Adrenal gland (tissue), 12 donors: ENCODE results near the gene TSSC4. TPM values are rescaled to one million over a fixed set of nuclear protein-coding genes. Genes with fewer than 3 reads are reported as not detected.

Experiments used
- DNase-seq, 7 donors: peaks; one replicate each; pipeline ENCODE4 v3.0.0-alpha.2; 2019 to 2020
- H3K27ac ChIP-seq, 5 donors: fragments of 200-600 bp; sonication (generic) in 4 of 5; 1 replicate in 3 of 5; 2 replicates in 2 of 5; pipeline versions ENCODE4 v1.5.1 to v1.8.0; 2016 to 2020; ENCODE audit warnings: mild to moderate bottlenecking in 1 of 5
- H3K27me3 ChIP-seq: fragments of 200-600 bp; 2 replicates; pipeline ENCODE4 v1.8.0; 2021
- H3K36me3 ChIP-seq, 2 donors: fragments of 200-600 bp; replicated peaks in 1 of 2; 1 replicate in 1 of 2; 2 replicates in 1 of 2; pipeline versions ENCODE4 v1.5.1 to v1.8.0; 2018 to 2022
- H3K4me1 ChIP-seq, 2 donors: fragments of 200-600 bp; replicated peaks in 1 of 2; 1 replicate in 1 of 2; 2 replicates in 1 of 2; pipeline versions ENCODE4 v1.5.1 to v1.8.0; 2018 to 2021
- H3K4me3 ChIP-seq, 4 donors: fragments of 200-600 bp; sonication (generic) in 3 of 4; one replicate each; pipeline ENCODE4 v1.5.1; 2016 to 2018
- H3K9me3 ChIP-seq, 3 donors: fragments of 200-600 bp; sonication (generic) in 1 of 3; replicated peaks in 1 of 3; 1 replicate in 2 of 3; 2 replicates in 1 of 3; pipeline versions ENCODE4 v1.5.1 to v1.8.0; 2016 to 2021
- CTCF ChIP-seq, 6 experiments: fragments of 450-650 bp in 4 of 6; fragments of 200-600 bp in 2 of 6; sonication (generic) in 1 of 6; IDR thresholded peaks; 1 replicate in 5 of 6; 2 replicates in 1 of 6; pipeline versions ENCODE4 v1.5.1 to v1.8.0; 2016 to 2021; ENCODE audit warnings: antibody characterized with exemption in 6 of 6, mild to moderate bottlenecking in 2 of 6, moderate library complexity in 1 of 6
- POLR2A ChIP-seq, 2 donors: fragments of 450-650 bp; IDR thresholded peaks; one replicate each; pipeline ENCODE4 v1.6.1; 2017; ENCODE audit warnings: antibody characterized with exemption in 2 of 2, mild to moderate bottlenecking in 2 of 2, moderate library complexity in 1 of 2
- WGBS, 4 donors: extraction: QIAGEN DNeasy Blood & Tissue Kit in 2 of 4; methylation state at CpG; one replicate each; pipeline versions ENCODE4 v1.1.5 to v1.1.7; 2013 to 2017; 5-methylcytosine and 5-hydroxymethylcytosine counted together
- intact Hi-C, 2 donors: fragments of 100-400 bp; cut with DNase I; formaldehyde crosslinking; loops; one replicate each; pipeline versions ENCODE4 v1.14.1 to v1.15.0; 2022 to 2023
- polyA plus RNA-seq, 3 donors: library from polyadenylated mRNA; stranded (reverse); fragments of 200-250 nt in 2 of 3; fragments of 350-450 nt in 1 of 3; fragmentation: Illumina TruSeq in 1 of 3; extraction: RNeasy Lipid Tissue Mini Kit (QIAGEN cat#74804) in 1 of 3; gene quantifications; one replicate each; pipeline ENCODE4 v1.2.3, GENCODE V29; 2013 to 2014
- small RNA-seq, 2 donors: library from RNA; depleted of rRNA; stranded (forward); fragments of <200 nt; gene quantifications; one replicate each; pipeline ENCODE3, GENCODE V24; 2016
- total RNA-seq, 9 donors: library from RNA; depleted of rRNA in 4 of 9; stranded (reverse); fragments of >200 nt in 4 of 9; fragments of 120-200 nt in 1 of 9; fragmentation: NEBNext Ultra II Directional in 1 of 9; extraction: Animal tissue kit (Norgen Biotek cat#: 25700) in 1 of 9; gene quantifications; one replicate each; pipeline versions ENCODE4 v1.1.0 to v1.2.4, GENCODE V29; 2013 to 2023
- donor health status: healthy with polysubstance abuse.
- donor health status: Bipolar disorder and iron deficiency.
- donor health status: DM: yes; HTN: yes; CAD: no.
- donor health status: DM: no; HTN: no; CAD: no.
- donor health status: DM: no; HTN: no; CAD: no.
- donor health status: DM: yes; HTN: yes; CAD: no.

Gene TSSC4
- total and polyA plus RNA-seq, 12 donors: 3.4 to 94.6 (median 38.1) TPM

GRCh38 chr11:2452321-2453012, 51.9 kb downstream of the TSSC4 start:
- 47 to 68% (median 60%) methylated on average over 17 to 20 of the region's 20 CpGs for WGBS, 4 donors
- peak overlapping the region in 2 of 5 donors; percentile 49 to 91 for H3K27ac ChIP-seq
- intact Hi-C loops: no loop called here
- no peaks in the 10 kb centered on the region for H3K36me3 ChIP-seq
- H3K9me3 ChIP-seq: no peaks in the 10 kb centered on the region
- DNase-seq: no peak
- H3K27me3 ChIP-seq: no peaks in the 10 kb centered on the region
- TF ChIP-seq POLR2A (IDR thresholded peaks at IDR 0.05): no peak
- no peak for TF ChIP-seq CTCF (IDR thresholded peaks at IDR 0.05)
- peaks cover 23 to 25% of the 10 kb centered on the region in 2 donors for H3K4me1 ChIP-seq
- H3K4me3 ChIP-seq: no peak overlapping the region

GRCh38 chr11:2453436-2453835, 52.9 kb downstream of the TSSC4 start:
- no peaks in the 10 kb centered on the region for H3K27me3 ChIP-seq
- no peak for DNase-seq
- TF ChIP-seq POLR2A (IDR thresholded peaks at IDR 0.05) (no peak), CTCF (IDR thresholded peaks at IDR 0.05) (no peak)
- peaks cover 13 to 16% of the 10 kb centered on the region in 2 donors for H3K4me1 ChIP-seq
- no peaks in the 10 kb centered on the region for H3K9me3 ChIP-seq
- intact Hi-C loops: no loop called here
- peak overlapping the region in 1 of 5 donors; percentile 45 for H3K27ac ChIP-seq
- 84 to 89% (median 88%) methylated on average over 5 of the region's 5 CpGs for WGBS, 4 donors
- H3K36me3 ChIP-seq: no peaks in the 10 kb centered on the region
- H3K4me3 ChIP-seq: no peak overlapping the region

Small RNA genes lying within 50 kb of the gene (small RNA-seq; reads per million reads assigned to genes)
- gene RF00019: 0 reads per million in 2 donors

Other genes with a start within 250 kb of the TSSC4 start
- gene INS, start 239.5 kb upstream of the TSSC4 start, total RNA-seq: 1 to 10 TPM in 1 of 9 donors, under 1 TPM in 1, not detected in 7; 0.72 to 2.2 TPM
- 10 to 100 TPM in 2 of 3 donors, not detected in 1; 10.9 to 45.2 TPM for gene INS, start 239.5 kb upstream of the TSSC4 start, polyA plus RNA-seq
- gene TH, start 228.9 kb upstream of the TSSC4 start, total RNA-seq: 100 to 1,000 TPM in 3 of 9 donors, 10 to 100 TPM in 2, 1 to 10 TPM in 2, under 1 TPM in 1, not detected in 1; 0.54 to 433 (median 17.2) TPM
- 1,000 to 10,000 TPM in 1 of 3 donors, 100 to 1,000 TPM in 1, 10 to 100 TPM in 1; 55.2 to 1,253 (median 194) TPM for gene TH, start 228.9 kb upstream of the TSSC4 start, polyA plus RNA-seq
- gene ASCL2, start 130.2 kb upstream of the TSSC4 start, total RNA-seq: 1 to 10 TPM in 3 of 9 donors, under 1 TPM in 5, not detected in 1; 0.11 to 2.2 (median 0.78) TPM
- gene ASCL2, start 130.2 kb upstream of the TSSC4 start, polyA plus RNA-seq: under 1 TPM in 2 of 3 donors, not detected in 1; 0.44 to 0.88 TPM
- gene C11orf21, start 98.8 kb upstream of the TSSC4 start, total RNA-seq: under 1 TPM; 0.12 to 0.97 (median 0.34) TPM
- gene C11orf21, start 98.8 kb upstream of the TSSC4 start, polyA plus RNA-seq: 1 to 10 TPM in 1 of 3 donors, under 1 TPM in 2; 0.04 to 2.1 (median 0.64) TPM
- 1 to 10 TPM in 2 of 9 donors, under 1 TPM in 4, not detected in 3; 0.14 to 1.4 (median 0.62) TPM for gene TSPAN32, start 98.7 kb upstream of the TSSC4 start, total RNA-seq
- 1 to 10 TPM in 2 of 3 donors, not detected in 1; 1.7 to 7.0 TPM for gene TSPAN32, start 98.7 kb upstream of the TSSC4 start, polyA plus RNA-seq
- 100 to 1,000 TPM in 8 of 9 donors, 10 to 100 TPM in 1; 40.9 to 444 (median 299) TPM for gene CD81, start 23.4 kb upstream of the TSSC4 start, total RNA-seq
- 100 to 1,000 TPM; 147 to 360 (median 190) TPM for gene CD81, start 23.4 kb upstream of the TSSC4 start, polyA plus RNA-seq
- gene TRPM5, start 43.8 kb downstream of the TSSC4 start, total RNA-seq: 1 to 10 TPM in 3 of 9 donors, under 1 TPM in 6; 0.11 to 2.4 (median 0.68) TPM
- 1 to 10 TPM in 2 of 3 donors, not detected in 1; 3.0 to 7.4 TPM for gene TRPM5, start 43.8 kb downstream of the TSSC4 start, polyA plus RNA-seq
- gene KCNQ1, start 44.3 kb downstream of the TSSC4 start, total RNA-seq: 100 to 1,000 TPM in 8 of 9 donors, 10 to 100 TPM in 1; 11.0 to 447 (median 353) TPM
- 100 to 1,000 TPM; 158 to 231 (median 182) TPM for gene KCNQ1, start 44.3 kb downstream of the TSSC4 start, polyA plus RNA-seq